Adrenal gland (tissue), 12 donors: ENCODE measurements around the gene KCNMA1. TPM values are rescaled to one million over a fixed set of nuclear protein-coding genes. Genes with fewer than 3 reads are reported as not detected.

Source experiments
- DNase-seq, 7 donors: peaks; one replicate each; pipeline ENCODE4 v3.0.0-alpha.2; 2019 to 2020
- H3K27ac ChIP-seq, 5 donors: fragments of 200-600 bp; sonication (generic) in 4 of 5; 1 replicate in 3 of 5; 2 replicates in 2 of 5; pipeline versions ENCODE4 v1.5.1 to v1.8.0; 2016 to 2020; ENCODE audit warnings: mild to moderate bottlenecking in 1 of 5
- H3K27me3 ChIP-seq: fragments of 200-600 bp; 2 replicates; pipeline ENCODE4 v1.8.0; 2021
- H3K36me3 ChIP-seq, 2 donors: fragments of 200-600 bp; replicated peaks in 1 of 2; 1 replicate in 1 of 2; 2 replicates in 1 of 2; pipeline versions ENCODE4 v1.5.1 to v1.8.0; 2018 to 2022
- H3K4me1 ChIP-seq, 2 donors: fragments of 200-600 bp; replicated peaks in 1 of 2; 1 replicate in 1 of 2; 2 replicates in 1 of 2; pipeline versions ENCODE4 v1.5.1 to v1.8.0; 2018 to 2021
- H3K4me3 ChIP-seq, 4 donors: fragments of 200-600 bp; sonication (generic) in 3 of 4; one replicate each; pipeline ENCODE4 v1.5.1; 2016 to 2018
- H3K9me3 ChIP-seq, 3 donors: fragments of 200-600 bp; sonication (generic) in 1 of 3; replicated peaks in 1 of 3; 1 replicate in 2 of 3; 2 replicates in 1 of 3; pipeline versions ENCODE4 v1.5.1 to v1.8.0; 2016 to 2021
- POLR2A ChIP-seq, 2 donors: fragments of 450-650 bp; IDR thresholded peaks; one replicate each; pipeline ENCODE4 v1.6.1; 2017; ENCODE audit warnings: antibody characterized with exemption in 2 of 2, mild to moderate bottlenecking in 2 of 2, moderate library complexity in 1 of 2
- WGBS, 4 donors: extraction: QIAGEN DNeasy Blood & Tissue Kit in 2 of 4; methylation state at CpG; one replicate each; pipeline versions ENCODE4 v1.1.5 to v1.1.7; 2013 to 2017; 5-methylcytosine and 5-hydroxymethylcytosine counted together
- intact Hi-C, 2 donors: fragments of 100-400 bp; cut with DNase I; formaldehyde crosslinking; loops; one replicate each; pipeline versions ENCODE4 v1.14.1 to v1.15.0; 2022 to 2023
- polyA plus RNA-seq, 3 donors: library from polyadenylated mRNA; stranded (reverse); fragments of 200-250 nt in 2 of 3; fragments of 350-450 nt in 1 of 3; fragmentation: Illumina TruSeq in 1 of 3; extraction: RNeasy Lipid Tissue Mini Kit (QIAGEN cat#74804) in 1 of 3; gene quantifications; one replicate each; pipeline ENCODE4 v1.2.3, GENCODE V29; 2013 to 2014
- total RNA-seq, 9 donors: library from RNA; depleted of rRNA in 4 of 9; stranded (reverse); fragments of >200 nt in 4 of 9; fragments of 120-200 nt in 1 of 9; fragmentation: NEBNext Ultra II Directional in 1 of 9; extraction: Animal tissue kit (Norgen Biotek cat#: 25700) in 1 of 9; gene quantifications; one replicate each; pipeline versions ENCODE4 v1.1.0 to v1.2.4, GENCODE V29; 2013 to 2023
- TF ChIP-seq, protein P1 (sequence below), 6 experiments: fragments of 450-650 bp in 4 of 6; fragments of 200-600 bp in 2 of 6; sonication (generic) in 1 of 6; IDR thresholded peaks; 1 replicate in 5 of 6; 2 replicates in 1 of 6; pipeline versions ENCODE4 v1.5.1 to v1.8.0; 2016 to 2021; ENCODE audit warnings: antibody characterized with exemption in 6 of 6, mild to moderate bottlenecking in 2 of 6, moderate library complexity in 1 of 6
- donor health status: healthy with polysubstance abuse.
- donor health status: Bipolar disorder and iron deficiency.
- donor health status: DM: yes; HTN: yes; CAD: no.
- donor health status: DM: no; HTN: no; CAD: no.
- donor health status: DM: no; HTN: no; CAD: no.
- donor health status: DM: yes; HTN: yes; CAD: no.

Gene KCNMA1
- total and polyA plus RNA-seq, 12 donors: 6.4 to 37.7 (median 13.4) TPM

DNA sequence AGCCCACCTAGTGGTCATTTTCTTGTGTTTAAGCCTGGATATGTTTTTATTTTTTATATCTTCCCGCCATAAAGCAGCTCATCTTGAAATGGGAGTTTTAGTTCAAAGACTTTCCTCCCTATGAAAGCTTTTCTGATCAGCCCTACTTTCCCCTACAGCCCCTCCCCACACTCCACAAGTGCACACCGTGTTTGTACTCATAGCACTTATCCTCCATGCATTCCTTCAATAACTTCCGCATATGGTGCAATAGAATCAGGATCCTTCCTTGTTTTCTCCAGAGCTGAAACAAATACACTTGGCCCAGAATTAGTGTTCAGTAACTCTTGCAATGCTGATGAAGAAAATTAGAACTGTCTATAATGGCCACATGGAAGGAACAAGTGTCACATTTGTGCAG, 235.9 kb downstream of the KCNMA1 start:
- H3K9me3 ChIP-seq: no peaks in the 10 kb centered on the region
- no peak overlapping the region for H3K4me3 ChIP-seq
- no peaks in the 10 kb centered on the region for H3K4me1 ChIP-seq
- no peak for TF ChIP-seq POLR2A (IDR thresholded peaks at IDR 0.05)
- TF ChIP-seq, protein P1, sequence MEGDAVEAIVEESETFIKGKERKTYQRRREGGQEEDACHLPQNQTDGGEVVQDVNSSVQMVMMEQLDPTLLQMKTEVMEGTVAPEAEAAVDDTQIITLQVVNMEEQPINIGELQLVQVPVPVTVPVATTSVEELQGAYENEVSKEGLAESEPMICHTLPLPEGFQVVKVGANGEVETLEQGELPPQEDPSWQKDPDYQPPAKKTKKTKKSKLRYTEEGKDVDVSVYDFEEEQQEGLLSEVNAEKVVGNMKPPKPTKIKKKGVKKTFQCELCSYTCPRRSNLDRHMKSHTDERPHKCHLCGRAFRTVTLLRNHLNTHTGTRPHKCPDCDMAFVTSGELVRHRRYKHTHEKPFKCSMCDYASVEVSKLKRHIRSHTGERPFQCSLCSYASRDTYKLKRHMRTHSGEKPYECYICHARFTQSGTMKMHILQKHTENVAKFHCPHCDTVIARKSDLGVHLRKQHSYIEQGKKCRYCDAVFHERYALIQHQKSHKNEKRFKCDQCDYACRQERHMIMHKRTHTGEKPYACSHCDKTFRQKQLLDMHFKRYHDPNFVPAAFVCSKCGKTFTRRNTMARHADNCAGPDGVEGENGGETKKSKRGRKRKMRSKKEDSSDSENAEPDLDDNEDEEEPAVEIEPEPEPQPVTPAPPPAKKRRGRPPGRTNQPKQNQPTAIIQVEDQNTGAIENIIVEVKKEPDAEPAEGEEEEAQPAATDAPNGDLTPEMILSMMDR (IDR thresholded peaks at IDR 0.05): no peak
- no peaks in the 10 kb centered on the region for H3K36me3 ChIP-seq
- intact Hi-C loops: no loop called here
- H3K27me3 ChIP-seq: no peaks in the 10 kb centered on the region
- no peak for DNase-seq
- 84 to 93% (median 91%) methylated on average over 3 of the region's 3 CpGs for WGBS, 4 donors
- no peak overlapping the region for H3K27ac ChIP-seq

DNA sequence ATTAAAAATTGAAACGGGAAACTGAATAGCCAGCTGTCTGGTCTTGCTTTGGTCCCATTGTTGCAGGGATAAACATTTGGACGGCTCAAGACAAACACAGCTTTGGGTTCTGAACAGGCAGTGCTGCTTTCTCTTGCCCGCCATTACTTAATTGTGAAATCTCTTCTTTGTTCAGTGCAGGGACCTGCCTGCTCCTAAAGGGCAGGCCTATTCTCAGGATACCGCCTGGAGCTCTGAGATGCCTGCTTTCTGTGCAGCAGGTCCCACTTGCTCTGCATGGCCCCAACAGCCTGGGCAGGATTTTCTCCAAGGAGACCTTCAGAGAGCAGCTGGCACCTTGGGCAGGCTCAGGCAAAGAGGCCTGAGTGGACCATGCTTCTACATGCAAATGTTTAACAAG, 237.6 kb downstream of the KCNMA1 start:
- no peaks in the 10 kb centered on the region for H3K27me3 ChIP-seq
- no peaks in the 10 kb centered on the region for H3K9me3 ChIP-seq
- TF ChIP-seq, protein P1 (IDR thresholded peaks at IDR 0.05): no peak
- no peak for TF ChIP-seq POLR2A (IDR thresholded peaks at IDR 0.05)
- H3K4me1 ChIP-seq: no peaks in the 10 kb centered on the region
- no peak for DNase-seq
- H3K27ac ChIP-seq: no peak overlapping the region
- intact Hi-C loops: no loop called here
- H3K4me3 ChIP-seq: no peak overlapping the region
- whole genome bisulfite sequencing, 4 donors: 85 to 95% (median 88%) methylated on average over 3 to 4 of the region's 4 CpGs
- no peaks in the 10 kb centered on the region for H3K36me3 ChIP-seq

DNA sequence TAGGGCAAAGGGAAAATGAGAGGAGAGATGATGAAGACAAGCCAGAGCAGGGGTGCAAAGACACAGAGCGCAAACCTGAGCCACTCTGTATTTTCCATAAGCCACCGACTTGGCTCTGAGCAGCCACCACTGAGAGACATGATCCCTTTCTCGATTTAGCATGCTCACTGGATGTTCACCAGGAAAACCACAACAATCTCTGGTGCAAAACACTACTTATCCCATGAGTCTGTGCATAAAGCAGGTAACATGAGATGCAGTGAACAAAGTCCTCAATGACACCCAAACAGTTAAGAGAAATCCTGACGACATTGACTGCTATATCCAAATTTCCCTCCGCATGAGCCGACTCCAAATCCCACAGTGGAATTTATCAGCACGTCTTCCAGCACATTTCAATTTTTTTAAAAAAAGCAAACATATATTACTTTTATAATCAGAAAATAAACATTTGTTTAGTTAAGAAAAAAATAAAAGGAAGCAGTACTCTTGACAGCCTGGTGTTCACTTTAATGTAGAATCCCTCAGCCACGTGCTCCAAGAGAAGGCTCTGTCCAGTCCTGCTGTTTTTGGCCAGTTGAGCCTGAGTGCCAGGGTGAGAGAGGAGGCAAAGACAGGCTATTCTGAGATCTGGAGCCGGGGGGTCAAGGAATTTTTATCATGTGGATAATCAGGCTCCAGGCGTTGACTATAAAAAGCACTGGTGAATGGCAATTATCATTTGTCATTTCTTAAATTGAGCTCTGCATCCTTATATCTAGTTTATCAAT, 238.4 kb downstream of the KCNMA1 start:
- TF ChIP-seq, protein P1 (IDR thresholded peaks at IDR 0.05): no peak
- TF ChIP-seq POLR2A (IDR thresholded peaks at IDR 0.05): no peak

DNA sequence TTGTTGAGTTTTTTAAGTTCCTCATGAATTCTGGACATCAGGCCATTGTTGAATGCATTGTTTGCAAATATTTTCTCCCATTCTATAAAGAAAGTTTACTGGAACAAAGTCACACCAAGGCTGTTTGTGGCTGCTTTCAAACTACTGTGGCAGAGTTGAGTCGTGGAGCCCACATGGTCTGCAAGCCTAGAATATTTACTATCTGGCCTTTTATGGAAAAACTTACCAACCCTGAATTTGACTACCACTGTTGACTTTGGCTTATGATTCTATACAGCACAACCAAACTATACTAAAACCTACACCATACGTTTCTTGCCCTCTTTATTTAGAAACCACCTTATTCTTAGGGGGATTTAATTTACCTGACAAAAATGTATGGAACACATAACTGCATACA, 239.1 kb downstream of the KCNMA1 start:
- 75 to 84% (median 81%) methylated on average over 2 of the region's 2 CpGs for WGBS, 4 donors
- H3K36me3 ChIP-seq: no peaks in the 10 kb centered on the region
- TF ChIP-seq, protein P1 (IDR thresholded peaks at IDR 0.05): no peak
- H3K9me3 ChIP-seq: no peaks in the 10 kb centered on the region
- no peak overlapping the region for H3K27ac ChIP-seq
- intact Hi-C loops: loop anchor here (10.0 kb wide), 1 partner anchor 224 kb away; no protein-coding TSS in a partner anchor
- no peak overlapping the region for H3K4me3 ChIP-seq
- H3K4me1 ChIP-seq: no peaks in the 10 kb centered on the region
- no peaks in the 10 kb centered on the region for H3K27me3 ChIP-seq
- DNase-seq: no peak

More for the DNA sequence above, 238.4 kb downstream of the KCNMA1 start:
- no peaks in the 10 kb centered on the region for H3K27me3 ChIP-seq
- intact Hi-C loops: loop anchor here (10.0 kb wide), 1 partner anchor 224 kb away; no protein-coding TSS in a partner anchor
- no peaks in the 10 kb centered on the region for H3K4me1 ChIP-seq
- no peak overlapping the region for H3K4me3 ChIP-seq
- H3K36me3 ChIP-seq: no peaks in the 10 kb centered on the region
- no peaks in the 10 kb centered on the region for H3K9me3 ChIP-seq
- H3K27ac ChIP-seq: no peak overlapping the region
- WGBS, 4 donors: 75 to 79% (median 79%) methylated on average over 10 of the region's 10 CpGs
- no peak for DNase-seq
